ENCODE measurements around the gene EPB41L4A.
"Not testable (repeated sequence)": the region's sequence is repeated elsewhere in the genome, so short reads cannot be mapped to it uniquely, and the experiment has no call there.

EPB41L4A gene

DNA sequence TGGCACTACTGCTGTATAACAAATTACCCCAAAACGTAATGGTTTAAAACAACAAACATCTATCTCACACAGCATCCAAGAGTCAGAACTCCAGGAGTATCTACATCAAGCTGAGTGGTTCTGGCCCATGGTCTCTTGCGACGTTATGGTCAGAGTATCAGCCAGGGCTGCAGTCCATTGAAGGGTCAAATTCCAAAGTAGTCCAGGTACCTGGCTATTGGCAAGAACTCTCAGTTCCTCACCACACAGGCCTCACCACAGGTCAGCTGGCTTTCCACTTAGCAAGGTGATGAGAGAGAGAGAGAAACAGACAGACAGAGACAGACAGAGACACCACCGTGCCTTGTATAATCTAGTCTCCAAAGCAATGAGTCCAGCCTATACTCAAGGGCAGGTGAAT lies 22.6 kb downstream of the EPB41L4A start:
- DNase-seq = no peak

DNA sequence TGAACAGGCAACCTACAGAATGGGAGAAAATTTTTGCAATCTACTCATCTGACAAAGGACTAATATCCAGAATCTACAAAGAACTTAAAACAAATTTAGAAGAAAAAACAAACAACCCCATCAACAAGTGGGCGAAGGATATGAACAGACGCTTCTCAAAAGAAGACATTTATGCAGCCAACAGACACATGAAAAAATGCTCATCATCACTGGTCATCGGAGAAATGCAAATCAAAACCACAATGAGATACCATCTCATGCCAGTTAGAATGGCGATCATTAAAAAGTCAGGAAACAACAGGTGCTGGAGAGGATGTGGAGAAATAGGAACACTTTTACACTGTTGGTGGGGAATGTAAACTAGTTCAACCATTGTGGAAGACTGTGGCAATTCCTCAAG lies 23.8 kb downstream of the EPB41L4A start:
- not testable (repeated sequence) for DNase-seq

GRCh38 chr5:112390327-112390726 lies 28.8 kb downstream of the EPB41L4A start:
- DNase-seq = no peak

GRCh38 chr5:112388739-112389138 lies 30.3 kb downstream of the EPB41L4A start:
- no peak for DNase-seq

GRCh38 chr5:112388074-112388473 lies 31.0 kb downstream of the EPB41L4A start:
- no peak for DNase-seq

DNA sequence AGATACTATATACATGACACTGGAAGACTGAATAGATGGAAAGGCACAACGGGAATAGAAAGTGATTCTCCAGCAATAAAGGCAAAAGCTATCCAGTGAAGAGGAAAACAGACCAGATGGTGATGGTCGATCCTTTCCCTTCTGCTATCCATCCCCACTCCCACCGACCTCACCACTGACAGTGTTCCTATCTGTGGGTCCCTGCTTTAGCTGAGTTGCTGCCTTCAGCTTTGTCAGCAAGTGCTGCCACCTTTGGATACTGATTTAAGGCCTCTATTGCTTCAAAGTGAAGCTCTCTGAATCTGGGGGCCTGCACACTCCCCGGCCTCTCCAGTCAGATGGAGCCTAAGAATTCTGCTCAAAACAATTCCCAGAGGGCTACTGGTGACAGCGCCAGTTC lies 32.3 kb downstream of the EPB41L4A start:
- no peak for DNase-seq

- DNase-seq = no peak
Observed at GRCh38 chr5:112385969-112386368, 33.1 kb downstream of the EPB41L4A start.

DNA sequence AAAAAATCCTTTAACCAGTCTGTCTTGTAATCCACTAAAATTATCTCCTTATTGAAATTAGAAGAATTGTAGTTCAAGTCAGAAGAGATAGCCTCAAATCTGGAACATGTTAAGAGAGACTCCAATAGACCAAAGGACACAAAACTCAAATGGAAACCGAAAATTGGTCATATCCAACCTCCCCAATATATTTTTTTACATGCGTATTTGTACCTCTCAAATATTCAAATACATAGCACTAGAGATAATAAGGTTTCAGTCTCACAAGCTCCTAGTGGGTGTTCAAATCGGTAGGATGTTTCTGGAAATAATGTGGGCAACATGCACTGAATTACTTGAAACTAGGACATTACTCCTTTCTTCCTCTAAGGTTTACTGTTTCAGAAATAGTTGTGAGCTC lies 33.5 kb downstream of the EPB41L4A start:
- no peak for DNase-seq

- DNase-seq = no peak
Observed at GRCh38 chr5:112384523-112384922, 34.6 kb downstream of the EPB41L4A start.

GRCh38 chr5:112382886-112383285 lies 36.2 kb downstream of the EPB41L4A start:
- no peak for DNase-seq

- DNase-seq = no peak
Observed at GRCh38 chr5:112381521-112381920, 37.6 kb downstream of the EPB41L4A start.

DNA sequence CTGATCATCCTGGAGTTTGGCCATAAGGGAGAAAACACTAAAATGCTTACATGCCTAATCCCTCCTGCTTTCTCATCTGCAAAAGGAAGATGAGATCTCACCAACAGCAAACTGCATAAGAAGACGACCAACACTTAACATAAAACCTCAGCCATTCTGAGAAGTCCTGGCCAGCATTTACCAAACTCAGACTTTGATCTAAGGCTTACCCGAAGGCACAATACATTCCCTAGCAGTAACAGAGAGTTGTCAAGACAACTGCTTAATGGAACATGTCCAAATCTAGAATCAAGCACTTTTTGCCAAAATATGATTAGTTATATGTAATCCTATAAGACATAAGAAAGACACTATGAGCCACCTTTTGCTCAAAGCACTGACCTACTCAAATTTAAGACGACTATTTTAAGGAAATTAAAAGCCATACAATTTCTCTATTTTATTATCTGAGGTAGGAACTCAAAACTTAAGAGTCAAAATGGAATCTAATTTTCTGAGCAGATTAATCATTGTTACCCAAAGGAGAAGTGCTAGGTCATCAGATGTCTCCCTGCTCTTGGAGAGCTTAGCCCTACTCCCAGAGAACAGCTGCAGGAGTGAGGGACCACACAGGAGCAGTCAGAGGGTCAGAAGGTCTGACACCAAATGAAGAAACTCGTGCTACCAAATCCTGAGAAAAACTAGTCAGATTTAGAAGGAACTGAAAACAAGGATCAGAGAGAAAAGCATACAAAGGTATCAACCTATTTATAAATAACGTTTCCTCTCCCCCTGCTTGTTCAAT lies 39.3 kb downstream of the EPB41L4A start:
- no peak for DNase-seq

- no peak for DNase-seq
Observed at GRCh38 chr5:112374818-112375217, 44.3 kb downstream of the EPB41L4A start.

GRCh38 chr5:112374356-112374755 lies 44.7 kb downstream of the EPB41L4A start:
- no peak for DNase-seq

DNA sequence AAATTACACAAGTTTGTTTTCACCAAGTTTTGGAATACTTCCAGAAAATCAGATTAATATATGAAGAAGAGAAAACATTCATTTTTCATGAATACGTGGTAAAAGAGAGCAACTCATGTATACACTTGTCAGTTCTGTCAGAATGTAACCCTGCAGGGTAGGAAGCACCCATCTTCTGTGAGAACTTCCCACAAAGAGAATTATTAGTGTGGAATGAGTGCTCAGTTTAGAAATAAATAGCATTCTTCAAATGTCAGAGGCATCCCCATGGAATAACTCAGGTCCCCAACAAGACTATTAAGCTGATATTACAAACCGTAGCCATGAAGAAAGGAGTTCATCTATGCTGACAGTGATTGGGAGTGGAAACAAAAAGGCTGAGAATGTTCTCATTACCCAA lies 45.2 kb downstream of the EPB41L4A start:
- no peak for DNase-seq

DNA sequence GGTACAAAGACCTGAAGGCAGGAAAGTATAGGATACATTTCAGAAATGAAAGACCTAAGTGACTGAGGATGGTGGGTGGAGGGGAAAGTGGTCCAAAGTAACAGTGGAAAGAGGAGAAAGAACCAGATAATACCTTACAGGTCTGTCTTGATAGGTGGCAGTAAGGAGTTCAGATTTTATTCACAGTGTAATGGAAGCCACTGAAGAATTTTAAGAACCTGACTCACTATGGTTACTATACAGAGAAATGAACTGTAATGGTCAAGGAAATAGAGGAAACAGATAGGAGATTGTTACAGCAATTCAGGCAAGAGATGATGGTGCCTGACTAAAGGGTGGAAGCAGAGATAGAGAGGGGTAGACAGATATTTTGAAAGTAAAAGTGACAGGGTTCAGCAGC lies 46.5 kb downstream of the EPB41L4A start:
- DNase-seq = no peak

DNA sequence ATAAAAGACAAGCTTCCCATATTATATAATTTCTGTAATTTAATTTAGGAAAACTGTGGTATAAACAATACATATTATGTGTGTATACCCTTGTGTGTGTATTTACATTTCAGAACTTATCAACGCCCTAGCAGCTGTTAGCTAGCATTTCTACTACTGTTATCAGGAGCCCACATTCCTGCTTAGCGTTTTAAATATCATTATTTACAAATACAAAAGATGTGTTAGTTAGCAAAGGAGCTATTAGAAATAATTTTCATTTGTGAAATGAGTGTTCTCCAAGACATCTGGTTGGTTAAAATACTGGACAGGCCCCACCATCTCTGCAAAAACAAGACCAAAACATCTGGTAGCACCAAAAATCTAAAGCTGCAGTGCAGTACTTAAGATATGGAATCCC lies 48.0 kb downstream of the EPB41L4A start:
- no peak for DNase-seq

DNA sequence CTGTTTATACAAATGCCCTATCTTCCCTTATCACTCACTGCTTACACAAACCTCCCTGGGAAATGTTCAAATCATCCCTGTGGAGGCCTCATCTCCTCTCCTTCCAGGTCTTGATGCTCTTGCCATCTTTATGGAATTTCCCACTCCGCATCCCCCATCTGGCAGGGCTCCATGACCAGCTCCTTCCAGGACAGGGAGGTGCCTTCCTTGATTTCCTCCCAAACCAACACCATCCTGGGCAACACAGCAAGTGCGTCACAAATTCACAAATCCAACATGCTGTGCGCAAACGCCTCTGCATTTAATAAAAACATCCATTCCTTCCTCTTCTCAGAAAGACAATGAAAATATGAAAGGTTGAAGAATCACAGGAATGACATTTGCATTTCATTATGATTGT lies 51.7 kb downstream of the EPB41L4A start:
- no peak for DNase-seq

DNA sequence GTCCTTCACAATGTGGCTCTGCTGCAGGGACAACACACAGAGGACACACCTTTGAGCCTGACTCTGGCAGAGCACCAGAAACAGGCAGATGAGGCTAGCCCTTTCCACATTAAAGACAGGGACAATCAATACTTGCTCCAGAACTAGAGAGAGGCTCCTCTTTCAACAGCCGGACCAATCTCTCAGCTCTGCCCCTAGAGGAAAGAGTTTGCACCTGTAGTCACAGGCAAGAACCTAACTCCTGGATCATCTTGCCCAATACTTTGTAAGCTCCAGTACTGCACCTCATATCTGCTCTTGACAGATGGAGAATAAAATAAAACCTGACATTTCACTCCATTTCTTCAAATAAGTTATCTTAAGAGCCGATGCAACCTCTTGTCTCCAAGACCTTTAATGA lies 52.1 kb downstream of the EPB41L4A start:
- no peak for DNase-seq

DNA sequence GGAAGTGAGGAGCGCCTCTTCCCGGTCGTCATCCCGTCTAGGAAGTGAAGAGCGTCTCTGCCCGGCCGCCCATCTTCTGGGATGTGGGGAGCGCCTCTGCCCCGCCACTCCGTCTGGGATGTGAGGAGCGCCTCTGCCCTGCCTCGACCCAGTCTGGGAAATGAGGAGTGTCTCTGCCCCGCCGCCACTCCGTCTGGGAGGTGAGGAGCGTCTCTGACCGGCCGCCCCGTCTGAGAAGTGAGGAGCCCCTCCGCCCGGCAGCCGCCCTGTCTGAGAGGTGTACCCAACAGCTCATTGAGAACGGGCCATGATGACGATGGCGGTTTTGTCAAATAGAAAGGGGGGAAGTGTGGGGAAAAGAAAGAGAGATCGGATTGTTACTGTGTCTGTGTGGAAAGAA lies 58.3 kb downstream of the EPB41L4A start:
- DNase-seq = not testable (repeated sequence)

DNA sequence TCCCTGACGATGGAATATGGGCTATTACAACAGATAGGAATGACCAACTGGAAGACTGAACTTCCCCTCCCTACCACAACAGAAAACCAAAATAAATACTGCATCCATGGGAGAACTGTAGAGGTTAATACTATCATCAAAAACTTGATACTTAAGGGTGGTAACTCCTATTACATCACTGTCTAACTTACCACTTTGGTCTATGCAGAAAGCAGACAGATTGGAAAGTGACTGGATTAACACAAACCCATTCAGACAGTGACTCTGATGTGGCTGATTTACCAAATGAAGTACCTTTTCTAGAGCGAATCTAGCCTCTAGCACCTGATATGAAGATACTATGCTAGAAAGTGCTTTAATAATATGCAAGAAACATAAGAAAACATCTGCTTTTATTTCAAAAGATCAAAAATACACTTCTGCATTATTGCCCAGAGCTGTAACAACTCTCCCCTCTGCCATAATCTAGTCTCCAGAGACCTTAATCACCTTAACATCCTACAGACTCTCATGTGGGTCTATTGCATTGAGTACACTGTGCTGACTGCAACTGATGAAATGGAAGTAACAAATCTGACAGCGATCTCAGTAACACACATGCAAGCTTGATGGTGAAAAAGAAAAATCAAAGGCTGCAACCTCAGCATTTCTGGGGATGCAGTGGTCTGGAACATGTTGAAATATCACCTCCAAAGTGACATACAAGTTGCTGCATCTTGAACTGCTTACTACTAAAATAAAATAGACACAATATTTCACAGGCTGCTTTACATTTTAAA lies 62.7 kb downstream of the EPB41L4A start:
- DNase-seq = no peak

DNA sequence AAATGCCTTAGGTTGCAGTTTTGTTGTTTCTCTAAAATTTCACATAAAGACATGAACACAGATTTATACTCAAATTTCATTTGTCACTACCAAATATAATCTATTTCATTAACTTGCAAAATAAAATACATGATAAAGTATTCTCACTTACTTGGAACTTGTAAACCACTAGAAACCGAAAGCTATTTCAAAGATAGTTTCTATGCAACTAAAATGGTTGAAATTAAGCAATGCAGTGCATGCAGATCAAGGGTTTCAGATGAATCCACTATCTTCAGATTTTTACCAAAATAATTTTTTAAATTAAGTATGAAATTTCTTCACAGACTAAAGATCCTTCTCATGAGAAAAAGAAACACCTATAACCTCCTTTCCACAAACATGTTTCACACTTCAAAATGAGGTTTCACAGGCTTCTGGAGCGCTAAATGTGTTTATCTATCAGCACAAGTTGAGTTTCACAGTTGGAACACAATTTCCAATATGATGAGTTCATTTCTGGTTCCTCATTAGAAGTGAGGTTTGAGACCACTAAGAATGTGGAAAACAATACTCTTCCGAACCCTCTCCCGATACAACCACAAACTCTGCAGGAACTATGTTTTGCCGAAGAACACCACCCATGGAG lies 63.9 kb downstream of the EPB41L4A start:
- DNase-seq = no peak

DNA sequence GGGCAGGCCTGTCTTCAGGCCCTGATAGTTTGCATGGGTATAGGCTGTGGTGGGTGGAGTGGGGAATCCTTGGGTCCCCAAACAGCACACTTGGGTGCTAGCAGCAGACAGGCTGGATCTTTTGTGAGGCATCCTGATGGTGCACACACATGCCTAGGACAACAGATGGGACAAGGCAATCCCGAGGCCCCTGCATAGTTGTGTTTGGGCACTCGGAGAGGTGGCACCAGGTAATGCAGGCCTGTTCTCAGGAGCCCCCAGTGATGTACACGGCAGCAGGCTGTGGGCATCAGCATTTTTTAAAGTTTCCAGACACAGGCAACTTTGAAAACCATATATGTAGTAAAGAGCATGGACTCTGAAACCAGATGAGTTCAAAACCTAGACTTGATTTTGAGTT lies 65.4 kb downstream of the EPB41L4A start:
- no peak for DNase-seq

DNA sequence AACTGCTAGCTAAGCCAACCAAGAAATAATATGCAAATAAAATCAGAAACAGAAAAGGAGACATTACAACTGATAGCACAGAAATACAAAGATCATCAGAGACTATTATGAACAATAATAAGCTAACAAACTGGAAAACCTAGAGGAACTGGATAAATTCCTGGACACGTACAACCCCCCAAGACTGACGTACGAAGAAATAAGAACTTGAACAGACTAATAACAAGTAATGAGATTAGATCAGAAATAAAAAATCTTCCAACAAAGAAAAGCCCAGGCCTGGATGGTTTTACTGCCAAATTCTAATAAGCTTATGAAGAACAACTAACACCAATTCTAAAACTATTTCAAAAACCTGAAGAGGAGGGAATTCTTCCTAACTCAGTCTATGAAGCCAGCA lies 67.9 kb downstream of the EPB41L4A start:
- no peak for DNase-seq

All from right forelimb (tissue), 1 donor.